ENCODE results near the gene GPRASP3. TPM values are rescaled to one million over a fixed set of nuclear protein-coding genes. Genes with fewer than 3 reads are reported as not detected.
"Not testable (repeated sequence)": the region's sequence is repeated elsewhere in the genome, so short reads cannot be mapped to it uniquely, and the experiment has no call there.

Gene GPRASP3
- total RNA-seq, 2 experiments from 2014 or later, result 2.2 TPM

- Mint-ChIP-seq H3K27me3 (ENCODE audit: low read depth) (peaks cover 17% of the 10 kb centered on the region), H3K27ac (no peak overlapping the region), H3K36me3 (ENCODE audit: low read depth) (no peaks in the 10 kb centered on the region), H3K4me3 (no peak overlapping the region), H3K9me3 (ENCODE audit: insufficient read depth) (no peaks in the 10 kb centered on the region), H3K4me1 (ENCODE audit: low read depth) (peaks cover 9% of the 10 kb centered on the region)
- POLR2A ChIA-PET, result no interaction called here
- ATAC-seq (no peak), DNase-seq (no peak)
- CTCF ChIA-PET, result no interaction called here
Observed at GRCh38 chrX:102714994-102715393, 5.5 kb upstream of the GPRASP3 start.

GRCh38 chrX:102715967-102716366, 4.6 kb upstream of the GPRASP3 start:
- ChIA-PET POLR2A (no interaction called here), CTCF (no interaction called here)
- H3K27me3 Mint-ChIP-seq (ENCODE audit: low read depth), result peaks cover 11% of the 10 kb centered on the region
- no peak for ATAC-seq
- peaks cover 18% of the 10 kb centered on the region for H3K4me1 Mint-ChIP-seq (ENCODE audit: low read depth)
- no peaks in the 10 kb centered on the region for H3K9me3 Mint-ChIP-seq (ENCODE audit: insufficient read depth)
- no peak overlapping the region for H3K4me3 Mint-ChIP-seq
- DNase-seq, result no peak
- H3K36me3 Mint-ChIP-seq (ENCODE audit: low read depth), result no peaks in the 10 kb centered on the region
- no peak overlapping the region for H3K27ac Mint-ChIP-seq

DNA sequence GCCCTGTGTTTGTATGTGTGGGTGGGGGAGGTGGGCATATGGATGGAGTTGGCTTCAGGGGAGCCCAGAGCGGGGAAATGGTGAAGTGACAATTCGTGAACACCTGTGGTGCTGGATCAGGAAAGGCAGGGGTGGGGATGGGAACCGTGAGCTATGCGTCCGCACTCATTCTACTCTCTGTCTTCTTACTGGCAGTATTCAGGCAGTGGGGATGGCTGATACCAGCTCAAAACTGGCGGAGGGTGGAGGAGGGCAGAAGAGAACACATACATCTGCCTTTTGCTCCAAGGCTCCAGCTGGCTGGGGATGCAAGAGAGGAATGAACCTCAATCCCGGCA, 595 bp downstream of the GPRASP3 start:
- DNase-seq; POLR2A ChIA-PET; H3K27ac Mint-ChIP-seq; H3K27me3 Mint-ChIP-seq (ENCODE audit: low read depth); H3K9me3 Mint-ChIP-seq (ENCODE audit: insufficient read depth); H3K36me3 Mint-ChIP-seq (ENCODE audit: low read depth): not testable (repeated sequence)
- ATAC-seq, result peak; percentile 8
- CTCF ChIA-PET, result interaction anchor here (1.3 kb wide), 1 partner anchor 61 kb away, joined by 5 read pairs; no protein-coding TSS in a partner anchor
- Mint-ChIP-seq H3K4me3 (peak overlapping the region; percentile 87), H3K4me1 (ENCODE audit: low read depth) (peaks cover 14% of the 10 kb centered on the region)

- H3K9me3 Mint-ChIP-seq (ENCODE audit: insufficient read depth), result no peaks in the 10 kb centered on the region
- DNase-seq, result no peak
- POLR2A ChIA-PET, result interaction anchor here (0.9 kb wide), 1 partner anchor 9 kb away, joined by 3 read pairs; no protein-coding TSS in a partner anchor
- H3K4me1 Mint-ChIP-seq (ENCODE audit: low read depth), result peaks cover 14% of the 10 kb centered on the region
- ATAC-seq, result no peak
- H3K27ac Mint-ChIP-seq, result no peak overlapping the region
- H3K36me3 Mint-ChIP-seq (ENCODE audit: low read depth), result no peaks in the 10 kb centered on the region
- H3K27me3 Mint-ChIP-seq (ENCODE audit: low read depth), result no peaks in the 10 kb centered on the region
- no peak overlapping the region for H3K4me3 Mint-ChIP-seq
- CTCF ChIA-PET, result no interaction called here
Observed at GRCh38 chrX:102723456-102723855, 2.9 kb downstream of the GPRASP3 start.

GRCh38 chrX:102727761-102728160, 7.2 kb downstream of the GPRASP3 start:
- Mint-ChIP-seq H3K36me3 (ENCODE audit: low read depth) (no peaks in the 10 kb centered on the region), H3K27ac (no peak overlapping the region), H3K4me3 (no peak overlapping the region), H3K9me3 (ENCODE audit: insufficient read depth) (no peaks in the 10 kb centered on the region), H3K4me1 (ENCODE audit: low read depth) (no peaks in the 10 kb centered on the region), H3K27me3 (ENCODE audit: low read depth) (no peaks in the 10 kb centered on the region)
- ChIA-PET CTCF (no interaction called here), POLR2A (no interaction called here)
- DNase-seq, result no peak
- ATAC-seq, result no peak

- POLR2A ChIA-PET, result interaction anchor here (0.6 kb wide), 1 partner anchor 158 kb away, joined by 3 read pairs; no protein-coding TSS in a partner anchor
- no peak for ATAC-seq
Observed at GRCh38 chrX:102728646-102729045, 8.1 kb downstream of the GPRASP3 start.

DNA sequence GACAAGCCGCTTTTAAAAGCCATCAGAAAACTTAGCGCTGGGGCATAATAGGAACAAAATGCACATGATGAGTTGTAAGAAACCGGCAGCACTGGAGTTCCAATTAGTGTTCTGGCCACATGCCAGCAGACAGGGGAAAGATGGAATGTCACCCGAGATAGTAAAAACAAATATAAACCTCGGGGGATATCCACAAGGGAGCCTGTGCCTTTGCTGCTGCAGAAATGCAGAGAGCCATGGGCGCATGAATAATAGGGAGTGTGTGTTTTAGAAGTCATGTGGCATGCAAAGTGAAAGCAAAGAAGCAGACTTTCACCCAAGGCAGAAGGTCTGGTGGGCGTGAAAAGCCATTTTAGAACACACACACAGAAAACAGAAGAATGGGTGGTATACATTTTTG, 19.1 kb downstream of the GPRASP3 start:
- H3K27me3 Mint-ChIP-seq (ENCODE audit: low read depth), result no peaks in the 10 kb centered on the region
- H3K9me3 Mint-ChIP-seq (ENCODE audit: insufficient read depth), result no peaks in the 10 kb centered on the region
- no peaks in the 10 kb centered on the region for H3K4me1 Mint-ChIP-seq (ENCODE audit: low read depth)
- H3K27ac Mint-ChIP-seq, result no peak overlapping the region
- H3K36me3 Mint-ChIP-seq (ENCODE audit: low read depth), result no peaks in the 10 kb centered on the region
- ChIA-PET POLR2A (no interaction called here), CTCF (no interaction called here)
- DNase-seq (no peak), ATAC-seq (no peak)
- no peak overlapping the region for H3K4me3 Mint-ChIP-seq

More at GRCh38 chrX:102728646-102729045, 8.1 kb downstream of the GPRASP3 start:
- Mint-ChIP-seq H3K27ac (no peak overlapping the region), H3K27me3 (ENCODE audit: low read depth) (no peaks in the 10 kb centered on the region), H3K4me3 (no peak overlapping the region), H3K36me3 (ENCODE audit: low read depth) (no peaks in the 10 kb centered on the region), H3K4me1 (ENCODE audit: low read depth) (no peaks in the 10 kb centered on the region), H3K9me3 (ENCODE audit: insufficient read depth) (no peaks in the 10 kb centered on the region)
- CTCF ChIA-PET, result no interaction called here
- DNase-seq, result no peak

GRCh38 chrX:102744307-102744706, 23.8 kb downstream of the GPRASP3 start:
- Mint-ChIP-seq H3K4me1 (ENCODE audit: low read depth) (no peaks in the 10 kb centered on the region), H3K36me3 (ENCODE audit: low read depth) (no peaks in the 10 kb centered on the region), H3K27ac (no peak overlapping the region), H3K27me3 (ENCODE audit: low read depth) (no peaks in the 10 kb centered on the region), H3K4me3 (no peak overlapping the region), H3K9me3 (ENCODE audit: insufficient read depth) (no peaks in the 10 kb centered on the region)
- no peak for ATAC-seq
- CTCF ChIA-PET, result no interaction called here
- no peak for DNase-seq
- POLR2A ChIA-PET, result no interaction called here

GRCh38 chrX:102745513-102745856, 24.9 kb downstream of the GPRASP3 start:
- Mint-ChIP-seq H3K36me3 (ENCODE audit: low read depth) (no peaks in the 10 kb centered on the region), H3K27me3 (ENCODE audit: low read depth) (no peaks in the 10 kb centered on the region), H3K4me3 (peak overlapping the region; percentile 74), H3K9me3 (ENCODE audit: insufficient read depth) (no peaks in the 10 kb centered on the region), H3K27ac (no peak overlapping the region), H3K4me1 (ENCODE audit: low read depth) (no peaks in the 10 kb centered on the region)
- ChIA-PET POLR2A (no interaction called here), CTCF (no interaction called here)
- DNase-seq (no peak), ATAC-seq (no peak)

- Mint-ChIP-seq H3K27ac (no peak overlapping the region), H3K4me1 (ENCODE audit: low read depth) (no peaks in the 10 kb centered on the region), H3K9me3 (ENCODE audit: insufficient read depth) (no peaks in the 10 kb centered on the region), H3K27me3 (ENCODE audit: low read depth) (no peaks in the 10 kb centered on the region), H3K36me3 (ENCODE audit: low read depth) (no peaks in the 10 kb centered on the region), H3K4me3 (peak overlapping the region; percentile 74)
- ChIA-PET CTCF (no interaction called here), POLR2A (interaction anchor here (0.9 kb wide), 1 partner anchor 12 kb away, joined by 3 read pairs; no protein-coding TSS in a partner anchor)
- ATAC-seq (peak; percentile 57), DNase-seq (peak; percentile 24)
Observed at GRCh38 chrX:102745857-102746584, 25.5 kb downstream of the GPRASP3 start.

GRCh38 chrX:102765217-102765616, 44.7 kb downstream of the GPRASP3 start:
- H3K9me3 Mint-ChIP-seq (ENCODE audit: insufficient read depth), result no peaks in the 10 kb centered on the region
- ATAC-seq (no peak), DNase-seq (no peak)
- peaks cover 2% of the 10 kb centered on the region for H3K36me3 Mint-ChIP-seq (ENCODE audit: low read depth)
- ChIA-PET POLR2A (no interaction called here), CTCF (no interaction called here)
- peaks cover 4% of the 10 kb centered on the region for H3K4me1 Mint-ChIP-seq (ENCODE audit: low read depth)
- H3K27me3 Mint-ChIP-seq (ENCODE audit: low read depth), result no peaks in the 10 kb centered on the region
- no peak overlapping the region for H3K4me3 Mint-ChIP-seq
- H3K27ac Mint-ChIP-seq, result no peak overlapping the region

- DNase-seq (no peak), ATAC-seq (no peak)
- H3K27ac Mint-ChIP-seq, result no peak overlapping the region
- CTCF ChIA-PET, result no interaction called here
- H3K4me3 Mint-ChIP-seq, result no peak overlapping the region
- H3K27me3 Mint-ChIP-seq (ENCODE audit: low read depth), result no peaks in the 10 kb centered on the region
- peaks cover 2% of the 10 kb centered on the region for H3K36me3 Mint-ChIP-seq (ENCODE audit: low read depth)
- POLR2A ChIA-PET, result no interaction called here
- H3K9me3 Mint-ChIP-seq (ENCODE audit: insufficient read depth), result no peaks in the 10 kb centered on the region
- H3K4me1 Mint-ChIP-seq (ENCODE audit: low read depth), result peaks cover 7% of the 10 kb centered on the region
Observed at GRCh38 chrX:102765809-102766208, 45.3 kb downstream of the GPRASP3 start.

- no peaks in the 10 kb centered on the region for H3K9me3 Mint-ChIP-seq (ENCODE audit: insufficient read depth)
- CTCF ChIA-PET, result no interaction called here
Observed at GRCh38 chrX:102767287-102767686, 46.7 kb downstream of the GPRASP3 start.

More at GRCh38 chrX:102767287-102767686, 46.7 kb downstream of the GPRASP3 start:
- no peak overlapping the region for H3K27ac Mint-ChIP-seq
- H3K27me3 Mint-ChIP-seq (ENCODE audit: low read depth), result no peaks in the 10 kb centered on the region
- POLR2A ChIA-PET, result no interaction called here
- H3K4me1 Mint-ChIP-seq (ENCODE audit: low read depth), result peaks cover 7% of the 10 kb centered on the region
- peaks cover 2% of the 10 kb centered on the region for H3K36me3 Mint-ChIP-seq (ENCODE audit: low read depth)
- ATAC-seq, result no peak
- DNase-seq, result no peak
- H3K4me3 Mint-ChIP-seq, result no peak overlapping the region
